ENCODE measurements around the gene MRPS25. TPM values are rescaled to one million over a fixed set of nuclear protein-coding genes. Genes with fewer than 3 reads are reported as not detected.

The MRPS25 gene
- total and polyA plus RNA-seq, 2 experiments from 2014 or later = 27.2 to 41.8 TPM

- Histone ChIP-seq H3K4me1 (ENCODE audit: insufficient read depth) (peaks cover 14% of the 10 kb centered on the region), H3K27me3 (replicated peaks; ENCODE audit: insufficient read depth) (no peaks in the 10 kb centered on the region), H3K9me3 (ENCODE audit: low read depth) (no peaks in the 10 kb centered on the region), H3K36me3 (ENCODE audit: low read depth) (peaks cover 71% of the 10 kb centered on the region), H3K9ac (no peak overlapping the region), H3K79me2 (ENCODE audit: insufficient read depth) (no peaks in the 10 kb centered on the region), H3K9me2 (ENCODE audit: insufficient read depth) (no peaks in the 10 kb centered on the region), H3K4me3 (no peak overlapping the region), H2AFZ (no peak overlapping the region), H4K20me1 (ENCODE audit: insufficient read depth) (no peaks in the 10 kb centered on the region), H3F3A (ENCODE audit: insufficient read depth) (peaks cover 35% of the 10 kb centered on the region; the same call in 1 of the 2 replicates), H3K4me2 (ENCODE audit: unreplicated experiment) (no peak overlapping the region), H3K27ac (no peak overlapping the region)
- no peak for TF ChIP-seq EZH2 (IDR thresholded peaks at IDR 0.05; ENCODE audit: insufficient read depth, poor library complexity, severe bottlenecking)
- TF ChIP-seq EZH2phosphoT487 (IDR thresholded peaks at IDR 0.05; ENCODE audit: insufficient read depth, low read depth) = no peak
- 70 to 76% methylated on average over 7 of the region's 7 CpGs for WGBS, 2 experiments (ENCODE audit: low coverage in 1 of 2, low lambda C conversion rate in 2 of 2, missing lambda C conversion rate in 2 of 2)
- no peak for DNase-seq
- in situ Hi-C loops (cut with MboI) = no loop called here
Measured at GRCh38 chr3:15044326-15044725, 20.8 kb downstream of the MRPS25 start.

DNA sequence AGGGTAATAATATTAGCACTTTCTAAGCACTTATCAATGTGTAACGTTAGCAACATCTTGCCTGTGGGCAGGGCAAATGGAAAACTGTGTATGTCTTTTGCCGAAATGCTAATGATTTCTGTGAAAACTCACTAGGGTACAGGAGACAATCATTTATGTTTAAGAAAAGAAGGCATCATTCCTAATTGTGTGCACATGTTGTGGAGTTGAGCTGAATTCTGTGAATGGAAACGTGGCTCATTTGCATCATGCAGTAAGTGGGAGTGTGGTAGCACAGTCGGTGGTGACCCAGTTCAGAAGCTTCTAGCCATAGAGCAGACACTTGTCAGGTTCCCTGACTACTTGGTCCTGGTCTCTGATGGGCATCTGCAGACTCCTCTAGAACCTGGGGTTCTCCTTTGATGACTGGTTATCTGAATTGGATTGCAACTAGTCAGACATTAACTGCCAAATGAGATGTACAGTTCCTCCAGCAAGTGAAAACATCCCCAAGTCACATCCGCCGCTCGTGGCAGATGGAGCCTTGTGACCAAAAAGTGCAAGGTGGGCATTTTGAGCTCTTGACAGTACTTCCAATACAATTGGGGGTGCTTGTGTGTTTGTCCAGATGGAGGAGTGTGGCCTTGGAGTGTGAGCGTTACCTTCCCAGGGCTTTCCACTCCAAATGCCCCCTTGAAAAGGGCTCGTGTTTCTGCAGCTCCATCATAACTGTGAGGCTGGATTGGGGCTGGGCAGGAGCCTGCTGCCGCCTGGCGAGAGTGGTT lies 21.5 kb downstream of the MRPS25 start:
- in situ Hi-C loops (cut with MboI) = no loop called here
- peak overlapping the region; percentile 2 for H3K4me2 ChIP-seq (ENCODE audit: unreplicated experiment)

GRCh38 chr3:15042936-15043335 lies 22.2 kb downstream of the MRPS25 start:
- Histone ChIP-seq H3K9me3 (ENCODE audit: low read depth) (no peaks in the 10 kb centered on the region), H3F3A (ENCODE audit: insufficient read depth) (peaks cover 35% of the 10 kb centered on the region; the same call in 1 of the 2 replicates), H3K9ac (no peak overlapping the region), H3K4me1 (ENCODE audit: insufficient read depth) (peaks cover 14% of the 10 kb centered on the region), H4K20me1 (ENCODE audit: insufficient read depth) (no peaks in the 10 kb centered on the region), H3K27me3 (replicated peaks; ENCODE audit: insufficient read depth) (no peaks in the 10 kb centered on the region), H3K9me2 (ENCODE audit: insufficient read depth) (no peaks in the 10 kb centered on the region), H3K4me2 (ENCODE audit: unreplicated experiment) (peak overlapping the region; percentile 2), H3K36me3 (ENCODE audit: low read depth) (peaks cover 70% of the 10 kb centered on the region), H3K27ac (0 out of 2 replicates have a peak overlapping the region, but pooled peaks have one; percentile 18), H3K79me2 (ENCODE audit: insufficient read depth) (no peaks in the 10 kb centered on the region), H2AFZ (no peak overlapping the region), H3K4me3 (no peak overlapping the region)
- in situ Hi-C loops (cut with MboI) = no loop called here
- no peak for TF ChIP-seq EZH2phosphoT487 (IDR thresholded peaks at IDR 0.05; ENCODE audit: insufficient read depth, low read depth)
- TF ChIP-seq EZH2 (IDR thresholded peaks at IDR 0.05; ENCODE audit: insufficient read depth, poor library complexity, severe bottlenecking) = no peak
- DNase-seq = peak; percentile 43
- 66 to 67% methylated on average over 3 of the region's 3 CpGs for WGBS, 2 experiments (ENCODE audit: low coverage in 1 of 2, low lambda C conversion rate in 2 of 2, missing lambda C conversion rate in 2 of 2)

More for the DNA sequence above, 21.5 kb downstream of the MRPS25 start:
- Histone ChIP-seq H3K27me3 (replicated peaks; ENCODE audit: insufficient read depth) (no peaks in the 10 kb centered on the region), H3K9me3 (ENCODE audit: low read depth) (no peaks in the 10 kb centered on the region), H3K9ac (no peak overlapping the region), H4K20me1 (ENCODE audit: insufficient read depth) (no peaks in the 10 kb centered on the region), H3F3A (ENCODE audit: insufficient read depth) (peaks cover 35% of the 10 kb centered on the region; the same call in 1 of the 2 replicates), H3K27ac (0 out of 2 replicates have a peak overlapping the region, but pooled peaks have one; percentile 18), H2AFZ (no peak overlapping the region), H3K36me3 (ENCODE audit: low read depth) (peaks cover 70% of the 10 kb centered on the region), H3K79me2 (ENCODE audit: insufficient read depth) (no peaks in the 10 kb centered on the region), H3K9me2 (ENCODE audit: insufficient read depth) (no peaks in the 10 kb centered on the region), H3K4me3 (no peak overlapping the region), H3K4me1 (ENCODE audit: insufficient read depth) (peaks cover 14% of the 10 kb centered on the region)
- WGBS, 2 experiments (ENCODE audit: low coverage in 1 of 2, low lambda C conversion rate in 2 of 2, missing lambda C conversion rate in 2 of 2) = 80 to 81% methylated on average over 11 of the region's 11 CpGs
- peak; percentile 17 for DNase-seq
- TF ChIP-seq EZH2phosphoT487 (IDR thresholded peaks at IDR 0.05; ENCODE audit: insufficient read depth, low read depth) (no peak), EZH2 (IDR thresholded peaks at IDR 0.05; ENCODE audit: insufficient read depth, poor library complexity, severe bottlenecking) (no peak)

DNA sequence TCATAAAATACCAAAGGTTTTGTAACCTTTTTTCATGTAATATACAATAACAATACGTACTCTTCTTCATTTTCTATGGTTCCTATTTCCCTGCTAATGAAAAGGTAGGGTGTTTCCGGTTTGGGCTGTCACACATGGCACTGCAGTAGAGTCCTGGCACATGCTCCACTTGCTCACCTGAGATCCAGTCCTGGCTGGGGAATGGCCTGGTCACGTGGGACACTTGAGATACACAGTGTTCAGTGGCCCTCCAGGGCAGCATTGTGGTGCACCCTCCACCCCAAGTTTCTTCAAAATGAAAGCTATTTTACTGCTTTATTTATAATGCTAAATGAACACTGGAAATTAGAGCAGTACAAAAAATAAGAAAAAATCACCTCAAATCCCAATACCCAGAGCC lies 23.2 kb downstream of the MRPS25 start:
- Histone ChIP-seq H3K27ac (no peak overlapping the region), H3K9ac (no peak overlapping the region), H3K4me1 (ENCODE audit: insufficient read depth) (peaks cover 14% of the 10 kb centered on the region), H3K4me2 (ENCODE audit: unreplicated experiment) (no peak overlapping the region), H3K27me3 (replicated peaks; ENCODE audit: insufficient read depth) (no peaks in the 10 kb centered on the region), H3F3A (ENCODE audit: insufficient read depth) (peaks cover 35% of the 10 kb centered on the region; the same call in 1 of the 2 replicates), H4K20me1 (ENCODE audit: insufficient read depth) (no peaks in the 10 kb centered on the region), H3K79me2 (ENCODE audit: insufficient read depth) (no peaks in the 10 kb centered on the region), H3K4me3 (no peak overlapping the region), H2AFZ (no peak overlapping the region), H3K9me3 (ENCODE audit: low read depth) (no peaks in the 10 kb centered on the region), H3K36me3 (ENCODE audit: low read depth) (peaks cover 62% of the 10 kb centered on the region), H3K9me2 (ENCODE audit: insufficient read depth) (no peaks in the 10 kb centered on the region)
- 77 to 87% methylated on average over 3 of the region's 3 CpGs for WGBS, 2 experiments (ENCODE audit: low coverage in 1 of 2, low lambda C conversion rate in 2 of 2, missing lambda C conversion rate in 2 of 2)
- DNase-seq = no peak
- TF ChIP-seq EZH2phosphoT487 (IDR thresholded peaks at IDR 0.05; ENCODE audit: insufficient read depth, low read depth) = no peak
- TF ChIP-seq EZH2 (IDR thresholded peaks at IDR 0.05; ENCODE audit: insufficient read depth, poor library complexity, severe bottlenecking) = no peak
- in situ Hi-C loops (cut with MboI) = no loop called here
